Stimulated activated CD4-positive, alpha-beta T cell treated with anti-CD3 and anti-CD28 coated beads, Interleukin-1b, Interleukin-23, amount 100 ng/mL, for 24 hours (primary cell): ENCODE results near the gene COL25A1.

Experiments
- DNase-seq, 4 experiments: peaks; one replicate each; pipeline ENCODE4 v3.0.0-alpha.2; 2020; ENCODE audit warnings: low read depth in 4 of 4, low spot score in 1 of 4

Gene COL25A1

DNA sequence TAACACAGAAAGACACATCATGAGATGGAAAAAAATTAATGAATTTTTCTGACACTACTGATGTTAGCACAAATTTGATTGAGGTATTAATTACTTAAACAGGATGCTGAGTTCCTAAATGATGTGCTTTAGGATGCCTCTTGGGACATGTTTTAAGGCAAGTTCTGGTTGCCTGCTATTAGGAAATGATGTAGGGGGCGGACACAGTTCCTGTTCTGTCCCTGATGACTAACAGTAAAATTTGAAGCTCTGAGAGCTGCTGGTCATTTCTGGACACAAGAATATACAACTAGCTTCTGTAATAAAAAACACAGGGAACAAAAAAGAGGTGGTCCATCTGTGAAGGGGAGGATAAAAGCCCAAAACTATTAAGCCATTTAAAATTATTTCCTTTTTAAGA is 376.4 kb downstream of the COL25A1 start:
- no peak for DNase-seq

DNA sequence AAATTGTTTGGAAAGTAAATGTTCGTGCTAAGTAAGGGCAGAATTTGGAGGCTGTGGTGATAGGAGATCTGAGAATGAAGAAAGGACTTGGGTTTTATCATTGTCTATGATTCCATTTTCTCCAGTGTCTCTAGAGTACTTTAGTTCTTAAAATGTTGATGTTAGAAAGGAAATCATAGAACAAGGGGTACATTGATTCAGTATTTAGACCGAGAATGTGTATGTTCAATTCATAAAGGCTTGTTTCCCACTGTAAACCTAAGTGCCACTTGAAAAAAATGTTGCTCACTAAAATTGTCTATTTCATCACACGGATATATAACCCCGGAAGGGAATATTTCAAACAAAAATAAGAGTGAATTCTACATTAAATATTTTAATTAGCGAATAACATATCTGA is 380.3 kb downstream of the COL25A1 start:
- DNase-seq: no peak

DNA sequence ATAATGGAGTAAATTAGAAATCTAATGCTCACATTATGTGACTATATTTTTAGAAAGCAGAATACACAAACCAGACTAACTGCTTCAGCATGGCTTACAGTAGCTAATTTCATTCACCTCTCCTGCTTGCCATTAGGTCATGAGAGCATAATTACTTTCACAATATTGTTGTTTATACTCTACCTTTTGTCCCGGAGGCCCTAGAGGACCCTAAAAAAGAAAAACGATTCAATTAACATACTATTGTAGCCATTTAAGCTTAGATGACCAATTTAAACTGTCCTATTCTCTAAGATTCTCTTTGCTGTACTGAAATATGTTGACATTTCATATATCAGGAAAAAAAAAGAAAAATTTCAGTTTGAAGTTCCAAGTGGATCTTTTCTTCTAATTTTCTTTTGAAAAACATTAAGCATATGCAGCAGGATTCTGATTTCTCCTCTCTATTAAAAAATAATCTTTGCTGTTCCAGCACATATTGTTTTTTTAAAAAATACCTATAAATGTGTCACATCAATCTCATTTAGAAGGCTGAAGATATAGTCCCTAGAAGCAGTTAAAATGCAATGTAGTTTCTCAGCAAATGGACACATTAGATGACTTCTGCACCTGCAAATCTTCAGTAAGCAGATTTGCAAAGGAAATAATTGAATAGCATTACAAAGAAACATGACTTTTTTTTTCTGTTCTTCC is 381.9 kb downstream of the COL25A1 start:
- DNase-seq: no peak

DNA sequence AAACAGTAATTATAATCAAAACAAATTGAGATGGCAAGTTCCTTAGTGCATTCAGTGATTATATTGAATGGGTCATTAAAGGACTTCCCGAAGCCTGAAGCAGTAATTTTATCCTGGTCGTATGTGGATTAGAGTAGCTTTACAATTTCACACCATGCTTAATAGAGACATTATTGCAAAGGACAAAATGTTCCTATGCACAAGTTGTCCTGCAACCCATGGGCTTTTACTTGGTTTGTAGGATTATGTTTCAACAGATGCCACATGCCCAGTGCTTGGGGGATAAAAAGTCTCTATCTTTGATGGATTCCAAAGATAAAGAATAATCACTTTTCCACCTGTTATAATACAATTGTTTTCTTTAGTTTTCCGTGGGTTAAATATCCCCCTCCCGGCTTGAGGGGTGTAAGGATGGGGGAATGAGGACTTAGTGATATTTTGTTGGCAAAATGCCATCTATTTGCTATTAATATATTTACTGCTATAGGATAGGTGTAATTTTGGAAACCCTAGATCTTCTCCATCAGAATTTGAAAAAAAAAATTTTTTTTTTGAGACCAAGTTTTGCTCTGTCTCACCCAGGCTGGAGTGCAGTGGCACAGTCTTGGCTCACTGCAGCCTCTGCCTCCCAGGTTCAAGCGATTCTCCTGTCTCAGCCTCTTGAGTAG is 383.1 kb downstream of the COL25A1 start:
- no peak for DNase-seq

DNA sequence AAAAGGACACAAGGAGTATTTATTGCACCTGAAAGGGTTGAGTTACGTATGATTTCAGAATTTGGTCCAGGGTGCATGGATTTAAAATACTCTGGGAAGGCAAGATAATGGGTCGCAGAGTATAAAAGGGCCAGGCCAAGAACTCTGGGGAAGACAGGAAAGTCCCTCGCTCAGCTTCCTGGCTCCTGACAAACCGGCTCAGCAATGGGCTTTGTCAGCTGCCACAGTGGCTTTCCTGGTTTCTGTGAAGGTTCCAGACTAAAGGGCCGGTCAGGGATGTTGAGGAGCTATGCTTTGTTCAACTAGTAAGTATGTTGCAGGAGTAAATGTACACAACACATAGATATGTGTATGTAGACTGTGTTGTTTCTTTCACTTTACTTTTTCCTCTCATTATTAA is 385.2 kb downstream of the COL25A1 start:
- DNase-seq: no peak

DNA sequence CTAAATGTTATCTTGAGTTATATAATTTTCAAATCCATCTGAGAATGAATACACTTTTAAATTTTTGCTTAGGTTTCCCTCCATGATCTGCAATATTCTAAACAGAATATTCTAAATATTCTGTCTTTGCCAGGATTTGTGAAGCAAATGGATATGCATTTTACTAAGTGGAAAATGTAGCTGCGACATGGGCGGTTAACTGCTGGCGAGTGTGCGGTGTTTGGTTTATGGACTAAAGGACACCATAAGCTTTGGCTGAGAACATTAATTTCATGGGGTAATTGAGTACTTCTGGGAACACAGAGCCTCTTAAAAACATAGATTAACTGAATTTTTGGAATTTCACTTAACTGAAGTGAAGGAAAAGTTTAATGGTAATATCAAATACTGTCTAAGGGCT is 385.8 kb downstream of the COL25A1 start:
- DNase-seq: no peak

DNA sequence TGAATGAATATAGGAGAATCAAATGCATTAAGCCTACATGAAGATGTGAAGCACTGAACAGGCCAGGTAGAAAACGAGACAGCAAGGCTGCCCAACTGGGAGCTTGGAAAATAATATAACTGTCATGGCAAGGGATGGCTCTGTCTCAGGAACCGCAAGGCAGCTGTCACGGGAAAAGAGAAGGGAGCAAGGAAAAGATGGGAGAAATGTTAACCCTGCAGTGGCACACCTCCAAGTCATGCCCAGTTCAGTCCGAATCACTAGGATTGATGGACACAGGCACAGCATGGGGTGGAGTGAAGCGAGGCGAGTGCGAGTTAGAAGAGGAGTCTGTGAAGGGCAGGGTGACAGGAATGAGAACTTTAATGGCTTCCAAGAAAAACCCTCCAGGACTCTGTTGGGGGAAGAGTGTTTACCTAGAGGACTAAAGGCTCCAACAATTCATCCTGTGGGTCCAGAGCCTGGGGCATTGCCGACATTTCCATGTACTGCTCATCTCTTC is 395.5 kb downstream of the COL25A1 start:
- no peak for DNase-seq

DNA sequence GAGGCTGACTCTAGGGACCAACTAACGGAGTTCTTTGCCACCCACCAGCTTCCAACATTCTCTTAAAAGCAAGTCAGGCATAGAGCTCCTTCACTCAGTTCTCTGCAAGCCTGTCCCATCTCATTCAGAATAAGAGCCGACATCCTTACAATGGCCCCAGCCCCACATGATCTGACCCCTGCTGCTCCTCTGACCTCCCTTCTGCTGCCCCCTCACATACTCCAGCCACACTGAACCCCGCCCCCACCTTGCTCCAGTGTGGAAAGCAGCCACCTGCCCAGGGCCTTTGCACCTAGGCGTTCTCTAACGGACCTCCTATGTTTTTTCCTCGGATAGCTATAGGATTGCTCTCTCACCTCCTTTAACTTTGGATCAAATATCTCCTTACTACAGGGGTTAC is 396.5 kb downstream of the COL25A1 start:
- DNase-seq: no peak

DNA sequence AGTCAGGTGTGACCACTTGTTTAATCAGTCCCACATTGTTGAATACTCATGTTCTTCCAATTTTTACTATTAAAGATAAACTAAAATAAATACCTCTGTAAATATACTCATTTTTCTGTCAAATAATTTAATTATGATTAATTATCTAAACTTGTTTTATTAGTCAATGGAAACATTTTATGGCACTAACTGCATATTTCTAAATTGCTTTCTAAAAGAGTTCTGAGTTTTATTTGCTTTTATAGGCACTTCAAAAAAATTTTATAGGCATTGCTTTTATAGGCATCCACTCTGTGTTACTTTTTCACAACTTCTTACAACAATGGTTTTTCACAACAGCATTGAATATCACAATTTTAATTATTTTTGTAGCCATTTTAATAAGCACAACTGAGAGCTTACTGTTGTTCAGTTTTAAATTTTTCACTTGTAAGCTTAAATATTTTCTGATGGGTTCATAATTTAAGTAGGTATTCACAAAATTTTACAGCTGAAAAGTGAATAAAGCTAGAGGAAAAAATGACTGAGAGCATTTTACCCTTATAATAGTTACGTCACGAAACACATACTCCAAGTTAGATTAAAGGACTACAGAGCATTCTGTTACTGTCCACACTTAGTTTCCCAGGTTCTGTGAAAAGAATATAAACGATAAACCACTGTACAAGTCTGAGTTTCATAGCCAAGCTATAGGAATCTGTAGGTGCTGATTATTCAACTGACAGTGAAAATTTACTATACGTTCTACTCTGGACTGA is 398.8 kb downstream of the COL25A1 start:
- no peak for DNase-seq

DNA sequence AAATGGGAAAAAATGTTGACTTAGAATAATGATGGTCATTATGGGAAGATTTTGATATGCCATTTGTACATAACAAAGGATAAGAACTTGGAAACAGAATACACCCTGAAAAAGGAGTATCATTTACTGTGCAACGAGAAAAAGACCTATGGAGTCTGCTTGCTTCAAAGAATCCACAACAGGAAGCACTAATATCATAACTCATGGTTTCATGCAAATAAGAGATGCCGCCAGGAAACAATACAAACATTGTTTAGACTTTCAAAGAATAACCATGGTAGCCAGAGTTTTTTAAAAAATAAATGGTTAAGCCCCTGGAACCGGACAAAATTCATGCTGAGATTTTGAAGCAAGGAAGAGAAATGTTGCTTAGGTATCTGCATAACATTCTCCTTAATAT is 399.7 kb downstream of the COL25A1 start:
- DNase-seq: no peak

DNA sequence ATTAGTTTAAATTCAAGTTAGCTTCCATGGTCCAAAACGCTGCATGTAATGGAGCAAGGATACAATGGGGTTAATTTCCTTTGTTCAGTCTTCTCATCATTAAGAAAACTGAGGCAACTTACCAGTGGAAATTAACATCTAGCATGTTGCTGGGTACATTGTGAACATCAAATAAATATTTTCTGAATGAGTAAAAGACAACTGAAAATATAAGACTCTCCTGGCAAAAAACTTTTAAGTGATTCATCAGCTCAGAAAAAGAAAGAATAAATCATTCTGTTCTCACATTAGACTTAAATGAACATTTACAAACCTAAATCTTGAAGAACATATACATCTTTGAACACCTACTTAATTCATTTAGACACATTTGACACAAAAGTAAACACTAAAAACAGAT is 401.2 kb downstream of the COL25A1 start:
- no peak for DNase-seq

DNA sequence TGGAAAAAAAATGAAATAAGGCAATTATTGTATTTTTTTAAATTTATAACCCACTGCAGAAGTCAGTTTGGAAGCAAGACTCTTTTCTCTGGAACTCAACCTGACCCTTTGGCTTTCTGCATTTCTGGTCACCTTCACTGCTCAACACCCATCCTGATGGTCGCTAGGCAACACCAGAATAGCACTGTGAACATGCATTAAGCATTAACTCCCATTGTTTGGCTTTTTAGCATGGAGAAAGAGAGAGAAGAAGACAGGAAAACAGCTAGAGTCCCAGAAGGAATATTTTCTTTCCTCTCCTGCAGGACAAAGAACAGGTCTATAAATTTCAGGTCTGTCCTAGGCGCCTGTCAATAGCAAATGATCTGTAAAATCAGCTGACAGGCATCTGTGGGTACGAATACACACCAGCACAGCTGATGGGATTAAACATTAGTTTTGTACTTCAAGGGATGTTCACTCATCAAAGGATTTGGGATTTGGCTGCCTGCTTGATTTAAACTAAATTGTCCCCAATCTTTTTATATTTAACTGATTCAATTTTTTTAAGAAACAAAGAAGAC is 402.4 kb downstream of the COL25A1 start:
- DNase-seq: no peak

DNA sequence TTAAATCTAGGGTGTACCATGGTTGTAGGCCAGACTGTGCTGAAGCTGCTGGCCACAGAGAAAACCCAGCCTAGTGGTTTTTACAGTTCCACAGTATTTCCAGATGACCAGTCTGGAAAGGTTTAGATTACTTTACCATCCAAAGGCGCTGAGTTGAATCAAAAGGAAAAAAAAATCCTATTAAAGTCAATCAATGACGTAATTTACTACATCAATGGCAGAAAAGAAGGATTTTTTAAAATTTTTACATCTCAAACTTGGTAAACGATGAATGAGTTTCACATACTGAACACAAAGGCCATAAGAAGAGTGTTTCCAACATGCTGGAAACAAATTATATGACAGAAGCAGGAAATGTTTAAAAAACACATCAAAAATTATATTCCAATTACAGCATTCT is 409.0 kb downstream of the COL25A1 start:
- DNase-seq: no peak

DNA sequence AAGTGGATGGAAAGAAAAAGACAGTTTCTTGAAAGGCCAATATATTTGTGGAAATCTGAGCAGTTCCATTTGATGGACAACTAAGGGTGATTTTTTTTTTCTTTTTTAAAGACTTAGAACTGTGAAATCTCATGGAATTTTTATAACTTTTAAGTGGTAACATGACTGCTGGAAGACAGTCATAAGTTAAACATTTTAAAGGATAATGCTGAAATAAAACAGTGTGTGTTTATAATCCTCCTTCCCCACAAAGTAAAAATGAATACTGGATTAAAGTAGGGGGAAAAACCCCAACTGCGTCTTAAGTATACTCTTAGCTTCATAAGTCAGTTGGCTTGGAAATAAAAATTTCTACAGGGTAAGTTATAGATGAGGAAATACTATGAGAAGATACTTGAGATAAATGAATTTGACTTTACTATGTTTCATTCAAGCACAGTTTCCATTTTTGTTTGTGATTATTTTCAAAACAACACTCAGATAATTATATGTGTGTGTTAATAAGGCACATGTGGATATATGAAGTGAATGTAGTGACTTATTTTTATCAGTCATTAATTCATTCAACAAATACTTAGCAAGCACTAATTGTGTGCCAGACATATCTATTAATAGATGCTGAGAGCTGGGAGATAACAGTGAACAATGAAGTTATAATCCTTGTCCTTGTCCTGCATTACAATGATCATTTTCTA is 410.4 kb downstream of the COL25A1 start:
- no peak for DNase-seq

DNA sequence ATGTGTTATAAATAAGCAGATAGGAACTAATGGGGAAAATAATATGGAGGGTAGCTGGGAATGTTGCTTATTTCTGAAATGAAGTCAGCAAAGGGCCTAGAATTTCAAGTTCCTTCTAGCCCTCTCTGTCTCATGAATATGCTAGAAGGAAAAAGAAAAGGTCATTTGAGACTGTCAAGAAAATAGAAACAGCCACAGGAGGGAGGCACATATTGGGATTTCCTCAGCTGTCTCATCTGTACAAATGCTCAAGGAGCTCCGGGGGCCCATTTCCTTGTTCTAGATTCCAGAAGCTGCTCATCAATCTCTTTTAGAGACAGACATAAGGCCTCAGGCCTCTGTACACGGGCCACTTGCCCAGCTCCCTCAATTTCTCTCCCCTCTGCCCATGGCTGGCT is 412.0 kb downstream of the COL25A1 start:
- DNase-seq: no peak

DNA sequence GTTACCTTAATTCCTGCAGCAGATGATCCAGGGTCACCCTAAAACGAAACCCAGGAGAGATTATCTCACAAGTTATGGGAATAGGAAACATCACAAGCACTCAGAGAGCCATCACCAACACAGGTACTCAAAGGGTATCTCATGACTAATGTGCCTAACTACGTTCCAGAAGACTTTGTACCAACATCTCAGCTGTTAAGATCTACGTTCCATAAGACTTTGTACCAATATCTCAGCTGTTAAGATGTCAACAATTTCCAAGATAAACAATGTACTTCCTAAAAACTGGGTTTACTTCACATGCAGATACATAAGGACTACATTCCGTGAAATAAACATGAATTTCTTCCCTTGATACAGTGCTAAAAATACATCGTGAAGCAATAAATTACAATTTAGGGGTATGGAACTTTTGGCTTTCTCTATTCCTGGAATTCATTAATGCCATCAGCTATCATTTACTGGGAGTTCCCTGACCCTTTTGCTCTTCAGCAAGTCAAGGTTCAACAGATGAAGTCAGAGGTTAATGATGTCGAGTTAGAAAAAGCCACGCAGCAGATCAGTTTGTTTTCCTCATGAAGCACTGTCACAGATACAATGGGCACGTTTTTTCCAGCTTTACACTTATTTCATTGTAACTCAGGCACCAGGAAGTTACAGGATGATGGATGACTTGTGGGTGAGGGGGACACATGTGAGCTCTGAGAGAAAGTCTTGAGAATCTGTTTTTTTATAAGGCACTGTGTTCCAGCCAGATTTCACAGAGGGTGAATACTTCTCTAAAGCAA is 412.6 kb downstream of the COL25A1 start:
- DNase-seq: no peak

DNA sequence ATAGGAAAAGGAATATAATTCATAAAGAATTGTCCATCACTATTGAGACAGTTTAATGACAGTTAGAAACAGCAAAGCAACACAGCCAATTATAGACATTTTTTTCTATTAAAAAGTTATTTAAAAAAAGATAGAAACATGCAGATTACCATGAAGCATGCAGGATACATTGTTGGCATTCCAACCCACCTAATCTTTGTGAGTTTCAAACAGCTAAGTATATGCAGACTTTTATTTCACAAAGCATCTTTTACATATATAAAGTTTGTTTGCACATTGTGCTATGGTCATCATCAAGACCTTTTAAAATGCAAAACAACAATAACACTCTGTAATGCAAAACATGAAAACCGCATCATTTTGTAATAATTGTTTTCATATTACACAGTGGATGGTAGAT is 413.7 kb downstream of the COL25A1 start:
- DNase-seq: no peak

DNA sequence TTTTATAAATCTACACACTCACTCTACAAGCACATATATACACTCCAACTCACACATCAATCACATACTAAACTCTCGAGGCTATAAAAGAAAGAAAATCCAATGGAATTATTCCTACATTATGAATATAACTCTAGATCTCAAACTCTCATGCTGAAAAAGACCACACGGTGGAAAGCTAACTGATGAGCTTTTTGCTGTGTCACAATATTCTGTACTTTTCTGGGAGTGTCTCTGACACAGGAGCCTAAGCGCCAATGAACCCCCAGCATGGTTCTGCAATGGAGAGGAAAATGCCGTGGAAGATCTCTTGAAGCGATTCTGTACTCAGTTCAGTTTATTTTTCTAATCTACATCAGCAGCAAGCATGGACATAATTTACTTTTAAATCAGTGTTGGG is 415.4 kb downstream of the COL25A1 start:
- no peak for DNase-seq

DNA sequence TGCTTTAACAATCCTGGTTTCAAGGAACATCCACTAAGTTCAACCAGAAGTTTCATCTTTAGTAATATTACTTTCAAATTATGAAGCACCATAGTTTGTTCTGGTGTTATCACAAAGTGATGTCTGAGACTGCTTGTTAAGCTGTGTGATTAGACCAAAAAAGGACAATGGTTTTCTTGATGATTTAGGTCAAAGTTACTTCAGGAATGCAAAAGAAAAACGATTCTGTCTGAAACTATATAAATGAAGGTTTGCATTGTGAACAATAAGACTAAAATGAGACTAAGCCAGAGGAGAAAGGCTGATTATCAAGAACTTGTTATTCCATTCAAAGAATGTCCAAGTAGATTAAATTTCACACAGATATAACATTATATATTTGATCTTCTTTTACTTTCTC is 417.2 kb downstream of the COL25A1 start:
- no peak for DNase-seq

DNA sequence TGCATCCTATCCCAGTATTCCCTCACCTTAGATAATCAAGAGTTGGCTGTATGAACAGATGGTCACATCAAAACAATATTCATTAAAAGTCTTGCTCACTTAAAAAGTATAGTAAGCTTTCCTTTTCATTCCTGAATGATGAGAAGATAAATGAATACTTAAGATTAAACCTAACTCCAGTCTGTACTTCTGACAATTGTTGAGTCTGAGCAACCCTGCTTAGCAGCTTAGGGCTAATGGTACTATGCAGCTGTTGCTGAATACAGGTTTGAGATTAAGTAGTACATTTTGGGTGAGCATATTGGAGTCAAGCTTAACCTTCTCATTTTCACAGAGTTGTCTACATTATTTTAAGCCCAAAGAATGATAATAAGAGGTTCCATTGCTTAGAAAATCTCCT is 417.9 kb downstream of the COL25A1 start:
- no peak for DNase-seq

DNA sequence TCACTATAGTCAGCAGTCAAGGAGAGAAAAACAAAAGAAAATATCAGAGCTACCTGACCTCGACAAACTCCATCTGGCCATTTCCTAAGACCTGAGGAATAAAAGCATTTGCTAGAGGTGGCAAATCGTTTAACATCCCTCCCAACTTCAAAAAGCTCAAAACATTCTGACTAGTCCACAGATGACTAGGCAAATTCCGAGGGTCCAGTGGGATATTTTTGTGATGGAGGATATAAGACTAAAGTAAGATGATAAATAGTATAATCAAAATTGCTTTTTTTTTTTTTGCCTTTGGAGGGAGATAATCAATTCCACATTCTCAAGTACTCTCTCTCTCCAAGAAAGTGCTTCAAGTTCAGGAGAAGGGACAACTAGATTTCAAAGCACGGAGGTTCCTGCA is 420.5 kb downstream of the COL25A1 start:
- DNase-seq: no peak
